ENCODE measurements around the gene GLT8D1. TPM values are rescaled to one million over a fixed set of nuclear protein-coding genes. Genes with fewer than 3 reads are reported as not detected.

The GLT8D1 gene, protein sequence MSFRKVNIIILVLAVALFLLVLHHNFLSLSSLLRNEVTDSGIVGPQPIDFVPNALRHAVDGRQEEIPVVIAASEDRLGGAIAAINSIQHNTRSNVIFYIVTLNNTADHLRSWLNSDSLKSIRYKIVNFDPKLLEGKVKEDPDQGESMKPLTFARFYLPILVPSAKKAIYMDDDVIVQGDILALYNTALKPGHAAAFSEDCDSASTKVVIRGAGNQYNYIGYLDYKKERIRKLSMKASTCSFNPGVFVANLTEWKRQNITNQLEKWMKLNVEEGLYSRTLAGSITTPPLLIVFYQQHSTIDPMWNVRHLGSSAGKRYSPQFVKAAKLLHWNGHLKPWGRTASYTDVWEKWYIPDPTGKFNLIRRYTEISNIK
- 38.3 TPM for total RNA-seq

DNA sequence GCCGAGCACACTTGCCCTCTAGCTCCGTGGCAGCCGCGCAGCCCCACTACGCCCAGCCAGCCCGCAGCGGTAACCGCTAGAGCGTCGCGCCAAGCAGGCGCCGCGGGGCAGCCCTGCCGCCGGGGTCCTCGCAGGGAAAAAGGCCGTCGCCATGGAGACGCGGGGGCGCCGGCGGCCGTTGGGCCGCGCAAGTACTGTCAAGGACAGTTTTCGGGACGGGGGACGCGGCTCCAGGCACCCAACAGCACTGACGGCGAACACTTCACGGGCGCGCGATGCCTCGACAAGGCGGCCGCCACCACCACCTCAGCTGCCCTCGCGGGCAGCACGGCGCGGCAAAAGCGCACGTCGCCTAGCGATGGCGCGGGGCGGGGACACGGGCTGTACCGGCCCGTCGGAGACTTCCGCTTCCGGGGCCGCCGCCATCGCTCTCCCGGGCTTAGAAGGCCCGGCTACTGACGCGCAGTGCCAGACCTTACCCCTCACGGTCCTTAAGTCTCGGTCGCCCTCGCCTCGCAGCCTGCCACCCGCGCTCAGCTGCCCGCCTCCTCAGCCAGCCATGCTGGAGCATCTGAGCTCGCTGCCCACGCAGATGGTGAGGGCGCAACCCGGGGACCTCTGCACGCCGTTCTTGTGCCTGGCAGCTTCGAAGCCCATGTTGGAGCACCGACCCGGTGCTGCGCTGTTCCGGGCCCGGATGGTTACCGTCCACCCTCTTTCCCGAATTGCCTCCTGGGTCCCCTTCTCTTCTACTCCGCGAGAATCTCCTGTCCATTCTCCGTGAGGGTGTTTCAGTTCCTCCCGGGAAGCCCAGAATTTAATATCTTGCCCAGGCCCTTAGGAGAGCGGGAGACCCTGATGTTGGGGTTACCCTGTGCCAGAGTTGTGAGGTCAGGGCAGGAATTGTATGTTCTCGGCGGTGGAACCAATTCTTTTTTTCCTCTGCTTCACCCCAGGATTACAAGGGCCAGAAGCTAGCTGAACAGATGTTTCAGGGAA lies at the start of gene GLT8D1, which contains the start of gene SPCS1:
GLT8D1 (minus strand) TSS at position 104 of the 999 bp plus-strand sequence. CDS start 5,331 bp downstream, outside the sequence.
SPCS1 (plus strand) TSS at position 419 of the 999 bp plus-strand sequence; CDS start at position 560, 141 bp downstream.
- no peaks in the 10 kb centered on the region for H3K27me3 ChIP-seq
- peaks cover 10 to 23% of the 10 kb centered on the region in 2 donors for H3K4me1 ChIP-seq
- peak in 1 of 2 donors; percentile 89 for DNase-seq (ENCODE audit: low spot score in 2 of 2)
- TF ChIP-seq, protein P1, sequence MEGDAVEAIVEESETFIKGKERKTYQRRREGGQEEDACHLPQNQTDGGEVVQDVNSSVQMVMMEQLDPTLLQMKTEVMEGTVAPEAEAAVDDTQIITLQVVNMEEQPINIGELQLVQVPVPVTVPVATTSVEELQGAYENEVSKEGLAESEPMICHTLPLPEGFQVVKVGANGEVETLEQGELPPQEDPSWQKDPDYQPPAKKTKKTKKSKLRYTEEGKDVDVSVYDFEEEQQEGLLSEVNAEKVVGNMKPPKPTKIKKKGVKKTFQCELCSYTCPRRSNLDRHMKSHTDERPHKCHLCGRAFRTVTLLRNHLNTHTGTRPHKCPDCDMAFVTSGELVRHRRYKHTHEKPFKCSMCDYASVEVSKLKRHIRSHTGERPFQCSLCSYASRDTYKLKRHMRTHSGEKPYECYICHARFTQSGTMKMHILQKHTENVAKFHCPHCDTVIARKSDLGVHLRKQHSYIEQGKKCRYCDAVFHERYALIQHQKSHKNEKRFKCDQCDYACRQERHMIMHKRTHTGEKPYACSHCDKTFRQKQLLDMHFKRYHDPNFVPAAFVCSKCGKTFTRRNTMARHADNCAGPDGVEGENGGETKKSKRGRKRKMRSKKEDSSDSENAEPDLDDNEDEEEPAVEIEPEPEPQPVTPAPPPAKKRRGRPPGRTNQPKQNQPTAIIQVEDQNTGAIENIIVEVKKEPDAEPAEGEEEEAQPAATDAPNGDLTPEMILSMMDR (IDR thresholded peaks at IDR 0.05) = no peak
- H3K4me3 ChIP-seq = peak within 1 kb of the TSS; percentile 85 to 86
- no peaks in the 10 kb centered on the region for H3K9me3 ChIP-seq
- intact Hi-C loops (cut with DNase I) = loop anchor here (1.0 to 10.0 kb wide), 3 partner anchors 20 to 1179 kb away; partner anchors contain the start of genes ACTR8, GNL3, PARP3 and RRP9
- peak within 1 kb of the TSS; percentile 85 to 89 for H3K27ac ChIP-seq
- peaks cover 0 to 9% of the 10 kb centered on the region in 2 donors for H3K36me3 ChIP-seq

GRCh38 chr3:52754373-52754772 lies 48.8 kb upstream of the GLT8D1 start:
- no peaks in the 10 kb centered on the region for H3K9me3 ChIP-seq
- H3K27me3 ChIP-seq = no peaks in the 10 kb centered on the region
- no peaks in the 10 kb centered on the region for H3K4me1 ChIP-seq
- no peak overlapping the region for H3K4me3 ChIP-seq
- no peak overlapping the region for H3K27ac ChIP-seq
- TF ChIP-seq, protein P1 (IDR thresholded peaks at IDR 0.05) = no peak
- intact Hi-C loops (cut with DNase I) = no loop called here
- H3K36me3 ChIP-seq = peaks cover 53 to 81% of the 10 kb centered on the region in 2 donors
- DNase-seq (ENCODE audit: low spot score in 2 of 2) = no peak

GRCh38 chr3:52752045-52752660 lies 46.6 kb upstream of the GLT8D1 start:
- H3K27ac ChIP-seq = no peak overlapping the region
- no peak for DNase-seq (ENCODE audit: low spot score in 2 of 2)
- TF ChIP-seq, protein P1 (IDR thresholded peaks at IDR 0.05) = no peak
- H3K9me3 ChIP-seq = no peaks in the 10 kb centered on the region
- no peaks in the 10 kb centered on the region for H3K27me3 ChIP-seq
- peaks cover 57 to 79% of the 10 kb centered on the region in 2 donors for H3K36me3 ChIP-seq
- no peaks in the 10 kb centered on the region for H3K4me1 ChIP-seq
- intact Hi-C loops (cut with DNase I) = no loop called here
- H3K4me3 ChIP-seq = no peak overlapping the region

GRCh38 chr3:52743721-52744120 lies 38.1 kb upstream of the GLT8D1 start:
- Histone ChIP-seq H3K4me3 (no peak overlapping the region), H3K27me3 (no peaks in the 10 kb centered on the region), H3K9me3 (no peaks in the 10 kb centered on the region), H3K27ac (no peak overlapping the region), H3K4me1 (no peaks in the 10 kb centered on the region), H3K36me3 (peaks cover 58 to 85% of the 10 kb centered on the region in 2 donors)
- TF ChIP-seq, protein P1 (IDR thresholded peaks at IDR 0.05) = no peak
- DNase-seq (ENCODE audit: low spot score in 2 of 2) = no peak
- intact Hi-C loops (cut with DNase I) = loop anchor here (2.0 to 5.0 kb wide), 2 partner anchors 191 to 329 kb away; no protein-coding TSS in a partner anchor

DNA sequence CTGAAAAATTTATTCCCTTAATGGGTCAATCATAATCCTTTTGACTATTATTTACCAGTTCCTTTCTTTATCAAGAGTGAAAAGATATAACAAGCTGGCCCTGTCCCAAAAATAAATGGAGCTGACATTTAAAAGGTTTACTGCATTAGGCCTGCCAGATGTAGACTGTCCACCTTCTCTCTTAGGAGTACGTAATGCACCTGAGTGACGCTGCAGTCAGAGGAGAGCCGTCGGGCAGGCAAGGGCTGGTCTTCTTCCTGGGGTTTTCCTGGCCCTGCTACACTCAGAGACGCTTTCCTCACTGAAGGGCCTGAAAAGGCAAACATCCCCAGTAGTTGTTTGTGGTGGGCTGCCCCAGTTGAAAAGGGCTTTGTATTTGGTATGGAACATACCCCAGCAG lies 37.6 kb upstream of the GLT8D1 start:
- peaks cover 54 to 87% of the 10 kb centered on the region in 2 donors for H3K36me3 ChIP-seq
- no peaks in the 10 kb centered on the region for H3K27me3 ChIP-seq
- H3K27ac ChIP-seq = no peak overlapping the region
- DNase-seq (ENCODE audit: low spot score in 2 of 2) = no peak
- H3K4me1 ChIP-seq = no peaks in the 10 kb centered on the region
- intact Hi-C loops (cut with DNase I) = loop anchor here (2.0 to 5.0 kb wide), 2 partner anchors 192 to 329 kb away; no protein-coding TSS in a partner anchor
- no peak overlapping the region for H3K4me3 ChIP-seq
- TF ChIP-seq, protein P1 (IDR thresholded peaks at IDR 0.05) = no peak
- no peaks in the 10 kb centered on the region for H3K9me3 ChIP-seq

Measured in ascending aorta (tissue), 2 donors.